Lung (tissue), 12 donors: ENCODE measurements around the gene OR52B6. TPM values are rescaled to one million over a fixed set of nuclear protein-coding genes. Genes with fewer than 3 reads are reported as not detected.

Source experiments
- ATAC-seq: fragments of 200-7000 bp; cut with Tn5 transposase; one replicate; pipeline ENCODE4 v1.9.1; 2020; ENCODE audit warnings: moderate number of reproducible peaks; ENCODE audit not compliant: insufficient read depth, low FRiP score
- DNase-seq, 3 donors: peaks; one replicate each; pipeline ENCODE4 v3.0.0-alpha.2; 2013 to 2017
- H3K27ac ChIP-seq, 2 donors: one replicate each; pipeline ENCODE4 v1.5.1; 2013; ENCODE audit warnings: mild to moderate bottlenecking in 2 of 2, moderate library complexity in 2 of 2, control low read depth in 1 of 2, inconsistent platforms in 1 of 2, low read depth in 1 of 2, low read length in 1 of 2
- H3K27me3 ChIP-seq, 3 donors: one replicate each; pipeline ENCODE4 v1.5.1; 2013; ENCODE audit warnings: low read length in 2 of 3; ENCODE audit not compliant: control insufficient read depth in 3 of 3, insufficient read depth in 3 of 3
- H3K36me3 ChIP-seq, 4 donors: one replicate each; pipeline ENCODE4 v1.5.1; 2013; ENCODE audit warnings: low read length in 4 of 4, mild to moderate bottlenecking in 1 of 4, moderate library complexity in 1 of 4; ENCODE audit not compliant: control insufficient read depth in 4 of 4, insufficient read depth in 4 of 4
- H3K4me1 ChIP-seq, 5 donors: one replicate each; pipeline ENCODE4 v1.5.1; 2013; ENCODE audit warnings: low read length in 5 of 5, mild to moderate bottlenecking in 2 of 5, moderate library complexity in 1 of 5; ENCODE audit not compliant: control insufficient read depth in 5 of 5, insufficient read depth in 5 of 5
- H3K4me3 ChIP-seq: one replicate; pipeline ENCODE4 v1.5.1; 2013; ENCODE audit warnings: mild to moderate bottlenecking, control low read depth, moderate library complexity
- H3K9ac ChIP-seq, 2 donors: one replicate each; pipeline ENCODE4 v1.5.1; 2013; ENCODE audit warnings: low read length in 2 of 2, control low read depth in 1 of 2; ENCODE audit not compliant: insufficient read depth in 1 of 2
- H3K9me3 ChIP-seq, 4 donors: one replicate each; pipeline ENCODE4 v1.5.1; 2013; ENCODE audit warnings: low read length in 3 of 4, mild to moderate bottlenecking in 1 of 4, moderate library complexity in 1 of 4; ENCODE audit not compliant: control insufficient read depth in 4 of 4, insufficient read depth in 3 of 4
- WGBS, 2 donors: extraction: QIAGEN DNeasy Blood & Tissue Kit; methylation state at CpG; one replicate each; pipeline ENCODE4 v1.1.7; 2013; 5-methylcytosine and 5-hydroxymethylcytosine counted together
- polyA plus RNA-seq, 2 donors: library from polyadenylated mRNA; stranded (reverse); fragments of 200-250 nt; gene quantifications; one replicate each; pipeline ENCODE4 v1.2.1, GENCODE V29; 2013
- total RNA-seq, 2 donors: library from RNA; depleted of rRNA in 1 of 2; stranded (reverse); fragments of >200 nt in 1 of 2; gene quantifications; one replicate each; pipeline ENCODE4 v1.2.1, GENCODE V29; 2014 to 2021
- TF ChIP-seq, protein P1 (sequence below): IDR thresholded peaks from 2 replicates; pipeline ENCODE4 v1.5.1; 2012; ENCODE audit warnings: mild to moderate bottlenecking; ENCODE audit errors: control extremely low read depth, extremely low read depth
- donor health status: control.
- donor health status: control.
- donor health status: Bipolar disorder and iron deficiency.
- donor health status: healthy.
- donor health status: DM: yes; HTN: yes; CAD: no.

The OR52B6 gene
- total and polyA plus RNA-seq, 4 donors, result not detected

DNA sequence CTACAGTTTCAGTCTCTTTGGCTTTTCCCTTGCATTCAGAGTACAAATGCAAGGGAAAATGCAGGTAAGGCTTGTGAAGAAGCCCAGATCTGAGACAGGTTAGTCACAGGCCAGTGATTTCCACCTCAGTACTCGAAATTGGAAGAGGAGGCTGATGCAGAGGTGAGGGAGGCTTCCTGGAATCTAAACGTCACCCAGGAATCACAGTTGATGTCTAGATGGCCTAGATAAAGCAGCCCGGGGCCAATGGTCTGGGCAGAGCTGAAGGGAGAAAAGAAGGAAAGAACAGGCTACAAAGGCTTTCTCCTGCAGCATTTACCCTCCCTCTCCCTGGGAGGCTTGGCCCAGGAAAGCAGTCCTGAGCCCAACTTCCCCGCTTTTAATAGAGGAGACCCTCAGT, 24.2 kb downstream of the OR52B6 start:
- H3K36me3 ChIP-seq, result no peaks in the 10 kb centered on the region
- H3K9ac ChIP-seq, result no peak overlapping the region
- H3K9me3 ChIP-seq, result no peaks in the 10 kb centered on the region
- H3K27me3 ChIP-seq, result no peaks in the 10 kb centered on the region
- 72 to 83% methylated on average over 4 of the region's 4 CpGs for WGBS, 2 donors
- no peak overlapping the region for H3K4me3 ChIP-seq
- DNase-seq, result no peak
- peaks cover 0 to 3% (median 0%) of the 10 kb centered on the region in 5 donors for H3K4me1 ChIP-seq
- no peak overlapping the region for H3K27ac ChIP-seq
- TF ChIP-seq, protein P1, sequence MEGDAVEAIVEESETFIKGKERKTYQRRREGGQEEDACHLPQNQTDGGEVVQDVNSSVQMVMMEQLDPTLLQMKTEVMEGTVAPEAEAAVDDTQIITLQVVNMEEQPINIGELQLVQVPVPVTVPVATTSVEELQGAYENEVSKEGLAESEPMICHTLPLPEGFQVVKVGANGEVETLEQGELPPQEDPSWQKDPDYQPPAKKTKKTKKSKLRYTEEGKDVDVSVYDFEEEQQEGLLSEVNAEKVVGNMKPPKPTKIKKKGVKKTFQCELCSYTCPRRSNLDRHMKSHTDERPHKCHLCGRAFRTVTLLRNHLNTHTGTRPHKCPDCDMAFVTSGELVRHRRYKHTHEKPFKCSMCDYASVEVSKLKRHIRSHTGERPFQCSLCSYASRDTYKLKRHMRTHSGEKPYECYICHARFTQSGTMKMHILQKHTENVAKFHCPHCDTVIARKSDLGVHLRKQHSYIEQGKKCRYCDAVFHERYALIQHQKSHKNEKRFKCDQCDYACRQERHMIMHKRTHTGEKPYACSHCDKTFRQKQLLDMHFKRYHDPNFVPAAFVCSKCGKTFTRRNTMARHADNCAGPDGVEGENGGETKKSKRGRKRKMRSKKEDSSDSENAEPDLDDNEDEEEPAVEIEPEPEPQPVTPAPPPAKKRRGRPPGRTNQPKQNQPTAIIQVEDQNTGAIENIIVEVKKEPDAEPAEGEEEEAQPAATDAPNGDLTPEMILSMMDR, result no peak
- ATAC-seq, result no peak

DNA sequence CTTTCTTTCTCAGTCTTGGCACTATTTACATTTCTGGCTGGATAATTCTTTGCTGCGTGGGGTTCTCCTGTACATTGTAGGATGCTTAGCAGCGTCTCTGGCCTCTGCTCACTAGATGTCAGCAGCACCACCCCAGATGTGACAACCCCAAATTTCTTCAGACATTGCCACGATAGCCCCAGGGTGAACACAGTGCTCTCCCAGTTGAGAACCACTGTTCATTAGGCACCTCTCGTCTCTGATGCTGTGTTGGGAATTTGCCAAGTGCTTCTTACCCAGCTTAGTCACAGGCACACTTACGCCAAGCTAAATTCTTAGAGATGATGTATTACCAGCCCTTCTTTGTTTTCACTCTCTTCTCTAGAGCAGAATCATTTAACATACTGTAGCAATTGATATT, 25.2 kb downstream of the OR52B6 start:
- H3K27me3 ChIP-seq, result no peaks in the 10 kb centered on the region
- H3K36me3 ChIP-seq, result no peaks in the 10 kb centered on the region
- no peaks in the 10 kb centered on the region for H3K9me3 ChIP-seq
- TF ChIP-seq, protein P1, result no peak
- H3K4me3 ChIP-seq, result no peak overlapping the region
- no peak for ATAC-seq
- no peak overlapping the region for H3K27ac ChIP-seq
- 80 to 93% methylated on average over 5 of the region's 5 CpGs for WGBS, 2 donors
- DNase-seq, result no peak
- no peaks in the 10 kb centered on the region for H3K4me1 ChIP-seq
- H3K9ac ChIP-seq, result no peak overlapping the region

DNA sequence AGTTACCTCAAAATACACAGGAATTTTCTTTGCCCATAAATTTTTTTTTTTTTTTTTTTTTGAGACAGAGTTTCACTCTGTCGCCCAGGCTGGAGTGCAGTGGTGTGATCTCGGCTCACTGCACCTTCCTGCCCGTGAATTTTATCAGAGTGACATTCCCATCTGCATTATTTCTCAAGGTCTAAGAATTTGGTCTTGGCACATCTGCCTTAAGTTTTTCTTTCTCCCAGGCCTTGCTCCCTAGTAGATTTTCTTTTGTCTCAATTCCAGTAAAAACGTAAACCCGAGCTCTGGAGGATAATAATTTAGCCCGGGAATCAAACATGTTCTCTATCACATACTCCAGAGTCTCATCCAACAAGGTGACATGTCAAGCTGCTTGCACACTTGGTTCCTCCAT, 28.1 kb downstream of the OR52B6 start:
- WGBS, 2 donors, result 91 to 94% methylated on average over 6 of the region's 6 CpGs
- no peak for DNase-seq
- H3K9me3 ChIP-seq, result no peaks in the 10 kb centered on the region
- no peaks in the 10 kb centered on the region for H3K4me1 ChIP-seq
- H3K27me3 ChIP-seq, result no peaks in the 10 kb centered on the region
- ATAC-seq, result no peak
- TF ChIP-seq, protein P1, result no peak
- H3K9ac ChIP-seq, result no peak overlapping the region
- no peaks in the 10 kb centered on the region for H3K36me3 ChIP-seq
- H3K4me3 ChIP-seq, result no peak overlapping the region
- no peak overlapping the region for H3K27ac ChIP-seq

DNA sequence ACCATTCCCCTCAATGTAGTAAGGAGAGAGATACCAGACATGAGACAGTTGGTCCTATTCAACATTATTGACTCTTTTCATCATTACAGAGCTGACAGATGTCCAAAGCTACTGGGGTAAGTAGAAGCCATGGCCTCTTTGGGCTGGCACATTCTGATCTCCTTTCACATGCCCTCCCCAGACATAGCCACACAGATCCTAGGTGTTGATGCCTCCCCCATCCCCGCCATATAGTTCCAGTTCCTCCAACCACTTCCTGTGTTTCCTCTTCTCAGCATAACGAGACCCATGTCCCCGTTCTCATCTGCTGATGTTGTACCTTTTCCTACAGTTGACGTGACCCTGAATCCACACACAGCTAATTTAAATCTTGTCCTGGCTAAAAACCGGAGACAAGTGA, 29.8 kb downstream of the OR52B6 start:
- H3K27me3 ChIP-seq, result no peaks in the 10 kb centered on the region
- 56 to 65% methylated on average over 5 of the region's 5 CpGs for WGBS, 2 donors
- DNase-seq, result no peak

More for the DNA sequence above, 29.8 kb downstream of the OR52B6 start:
- Histone ChIP-seq H3K36me3 (no peaks in the 10 kb centered on the region), H3K9ac (no peak overlapping the region), H3K4me3 (no peak overlapping the region), H3K9me3 (no peaks in the 10 kb centered on the region), H3K4me1 (no peaks in the 10 kb centered on the region), H3K27ac (no peak overlapping the region)
- ATAC-seq, result no peak
- TF ChIP-seq, protein P1, result no peak
